Ovary (tissue), 9 donors: Measurements from ENCODE around the gene LGI4. TPM values are rescaled to one million over a fixed set of nuclear protein-coding genes. Genes with fewer than 3 reads are reported as not detected.

ENCODE experiments used
- DNase-seq, 5 donors: peaks; one replicate each; pipeline ENCODE4 v3.0.0-alpha.2; 2019 to 2020
- H3K27ac ChIP-seq, 2 donors: fragments of 200-600 bp; one replicate each; pipeline versions ENCODE4 v1.5.1 to v1.8.0; 2019 to 2022
- H3K27me3 ChIP-seq: fragments of 200-600 bp; one replicate; pipeline ENCODE4 v1.8.0; 2022
- H3K36me3 ChIP-seq: fragments of 200-600 bp; sonication (generic); one replicate; pipeline ENCODE4 v1.5.1; 2019
- H3K4me1 ChIP-seq: one replicate; pipeline ENCODE4 v1.8.1; 2013; ENCODE audit warnings: mild to moderate bottlenecking, moderate library complexity; ENCODE audit not compliant: insufficient read depth
- H3K4me3 ChIP-seq: fragments of 200-600 bp; sonication (generic); one replicate; pipeline ENCODE4 v1.5.1; 2017
- H3K9me3 ChIP-seq, 2 donors: fragments of 200-600 bp in 1 of 2; sonication (generic) in 1 of 2; one replicate each; pipeline versions ENCODE4 v1.5.1 to v1.8.1; 2013 to 2019; ENCODE audit warnings: mild to moderate bottlenecking in 1 of 2, moderate library complexity in 1 of 2
- CTCF ChIP-seq, 3 donors: fragments of 450-650 bp in 2 of 3; fragments of 200-600 bp in 1 of 3; IDR thresholded peaks; one replicate each; pipeline versions ENCODE4 v1.5.1 to v1.8.0; 2016 to 2022; ENCODE audit warnings: antibody characterized with exemption in 3 of 3, mild to moderate bottlenecking in 1 of 3
- EP300 ChIP-seq: sonication (generic); formaldehyde crosslinking; IDR thresholded peaks from one replicate; pipeline ENCODE4 v1.6.1; 2017; ENCODE audit warnings: antibody characterized with exemption
- POLR2A ChIP-seq: fragments of 450-650 bp; IDR thresholded peaks from one replicate; pipeline ENCODE4 v1.6.1; 2017; ENCODE audit warnings: antibody characterized with exemption, mild to moderate bottlenecking, moderate library complexity
- WGBS, 3 donors: extraction: QIAGEN DNeasy Blood & Tissue Kit in 1 of 3; methylation state at CpG; one replicate each; pipeline versions ENCODE4 v1.1.5 to v1.1.7; 2013 to 2017; 5-methylcytosine and 5-hydroxymethylcytosine counted together
- intact Hi-C, 4 donors: fragments of 100-400 bp; cut with DNase I; formaldehyde crosslinking; loops; one replicate each; pipeline versions ENCODE4 v1.11.0 to v1.15.1; 2022 to 2023
- polyA plus RNA-seq, 2 donors: library from polyadenylated mRNA; stranded (reverse); fragments of 200-250 nt in 1 of 2; fragments of 350-450 nt in 1 of 2; fragmentation: Illumina TruSeq in 1 of 2; extraction: RNeasy Lipid Tissue Mini Kit (QIAGEN cat#74804) in 1 of 2; gene quantifications; one replicate each; pipeline ENCODE4 v1.2.3, GENCODE V29; 2013 to 2014
- total RNA-seq, 7 donors: library from RNA; depleted of rRNA in 2 of 7; stranded (reverse); fragments of >200 nt in 2 of 7; fragmentation: NEBNext Ultra II Directional in 3 of 7; extraction: Animal tissue kit (Norgen Biotek cat#: 25700) in 3 of 7; gene quantifications; one replicate each; pipeline versions ENCODE4 v1.1.0 to v1.2.4, GENCODE V29; 2016 to 2023
- donor health status: DM: no; HTN: no; CAD: no; lungs with moderate emphysema.
- donor health status: DM: no; HTN: no; CAD: no.
- donor health status: Bipolar disorder and iron deficiency.
- donor health status: DM: yes; HTN: yes; CAD: no.
- donor health status: DM: no; HTN: no; CAD: no.
- donor health status: DM: yes; HTN: yes; CAD: no.

Gene LGI4
- total and polyA plus RNA-seq, 9 donors, result 1.9 to 13.3 (median 5.9) TPM

- no peaks in the 10 kb centered on the region for H3K36me3 ChIP-seq
- no peaks in the 10 kb centered on the region for H3K27me3 ChIP-seq
- no peak overlapping the region for H3K27ac ChIP-seq
- no peak overlapping the region for H3K4me3 ChIP-seq
- intact Hi-C loops, result no loop called here
- H3K9me3 ChIP-seq, result no peaks in the 10 kb centered on the region
- WGBS, 3 donors, result 79 to 93% (median 83%) methylated on average over 7 of the region's 7 CpGs
- TF ChIP-seq EP300 (no peak), CTCF (IDR thresholded peaks at IDR 0.05) (no peak), POLR2A (no peak)
- no peak for DNase-seq
- H3K4me1 ChIP-seq, result peaks cover 4% of the 10 kb centered on the region
These were observed 7.0 kb downstream of the LGI4 start for GRCh38 chr19:35127871-35128270.

- Histone ChIP-seq H3K9me3 (no peaks in the 10 kb centered on the region), H3K4me3 (no peak overlapping the region), H3K27ac (no peak overlapping the region), H3K27me3 (no peaks in the 10 kb centered on the region), H3K4me1 (peaks cover 4% of the 10 kb centered on the region), H3K36me3 (no peaks in the 10 kb centered on the region)
- TF ChIP-seq POLR2A (no peak), CTCF (IDR thresholded peaks at IDR 0.05) (no peak), EP300 (no peak)
- WGBS, 3 donors, result 27 to 42% (median 36%) methylated on average over 10 to 20 of the region's 20 CpGs
- intact Hi-C loops, result no loop called here
- DNase-seq, result peak in 1 of 5 donors; percentile 55
These were observed 8.3 kb downstream of the LGI4 start for GRCh38 chr19:35126624-35126959.

- Histone ChIP-seq H3K4me3 (no peak overlapping the region), H3K36me3 (no peaks in the 10 kb centered on the region), H3K27ac (no peak overlapping the region), H3K4me1 (peaks cover 4% of the 10 kb centered on the region), H3K27me3 (no peaks in the 10 kb centered on the region), H3K9me3 (no peaks in the 10 kb centered on the region)
- no peak for DNase-seq
- intact Hi-C loops, result loop anchor here in 1 of 4 donors (2.0 kb wide), 1 partner anchor 13 kb away; the partner anchor contains the start of gene FXYD1
- WGBS, 3 donors, result 87 to 89% (median 88%) methylated on average over 22 to 35 of the region's 35 CpGs
- no peak for TF ChIP-seq POLR2A
- no peak for TF ChIP-seq CTCF (IDR thresholded peaks at IDR 0.05)
- no peak for TF ChIP-seq EP300
These were observed 8.9 kb downstream of the LGI4 start for GRCh38 chr19:35125749-35126623.

- no peak overlapping the region for H3K4me3 ChIP-seq
- TF ChIP-seq POLR2A (no peak), CTCF (IDR thresholded peaks at IDR 0.05) (no peak), EP300 (no peak)
These were observed 9.6 kb downstream of the LGI4 start for GRCh38 chr19:35125270-35125717.

More at GRCh38 chr19:35125270-35125717, 9.6 kb downstream of the LGI4 start:
- Histone ChIP-seq H3K36me3 (no peaks in the 10 kb centered on the region), H3K9me3 (no peaks in the 10 kb centered on the region), H3K27me3 (no peaks in the 10 kb centered on the region), H3K4me1 (peaks cover 4% of the 10 kb centered on the region), H3K27ac (no peak overlapping the region)
- WGBS, 3 donors, result 81 to 83% (median 82%) methylated on average over 19 of the region's 19 CpGs
- intact Hi-C loops, result loop anchor here in 1 of 4 donors (2.0 kb wide), 1 partner anchor 14 kb away; the partner anchor contains the start of gene FXYD1
- no peak for DNase-seq
